Loucy (cell line): Measurements from ENCODE around the gene ETS2.

Experiments used
- EZH2phosphoT487 ChIP-seq: fragments of 200-600 bp; IDR thresholded peaks from 2 replicates; pipeline ENCODE4 v1.6.1; 2018; ENCODE audit warnings: antibody characterized with exemption, mild to moderate bottlenecking, moderate library complexity, borderline replicate concordance
- TF ChIP-seq, protein P1 (sequence below): fragments of 200-600 bp; sonication (generic); conservative IDR thresholded peaks from 2 replicates; pipeline ENCODE4 v1.5.1; 2014; ENCODE audit warnings: mild to moderate bottlenecking, antibody characterized with exemption, low read length

DNA sequence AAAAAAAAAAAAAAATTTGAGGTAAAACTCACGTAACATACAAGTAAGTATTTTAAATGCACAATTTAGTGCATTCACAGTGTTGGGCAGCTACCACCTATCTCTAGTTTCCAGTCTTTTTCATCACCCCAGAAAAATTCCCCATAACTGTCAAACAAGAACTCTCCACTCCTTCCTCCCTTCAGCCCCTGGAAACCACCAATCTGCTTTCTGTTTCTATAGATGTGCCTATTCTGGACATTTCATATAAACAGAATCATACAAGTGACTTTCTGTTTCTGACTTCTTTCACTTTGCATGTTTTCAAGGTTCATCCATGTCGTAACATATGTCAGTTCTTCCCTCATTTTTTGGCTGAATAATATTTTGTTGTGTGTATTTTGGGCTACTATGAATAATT lies 24.9 kb upstream of the ETS2 start:
- TF ChIP-seq, protein P1, sequence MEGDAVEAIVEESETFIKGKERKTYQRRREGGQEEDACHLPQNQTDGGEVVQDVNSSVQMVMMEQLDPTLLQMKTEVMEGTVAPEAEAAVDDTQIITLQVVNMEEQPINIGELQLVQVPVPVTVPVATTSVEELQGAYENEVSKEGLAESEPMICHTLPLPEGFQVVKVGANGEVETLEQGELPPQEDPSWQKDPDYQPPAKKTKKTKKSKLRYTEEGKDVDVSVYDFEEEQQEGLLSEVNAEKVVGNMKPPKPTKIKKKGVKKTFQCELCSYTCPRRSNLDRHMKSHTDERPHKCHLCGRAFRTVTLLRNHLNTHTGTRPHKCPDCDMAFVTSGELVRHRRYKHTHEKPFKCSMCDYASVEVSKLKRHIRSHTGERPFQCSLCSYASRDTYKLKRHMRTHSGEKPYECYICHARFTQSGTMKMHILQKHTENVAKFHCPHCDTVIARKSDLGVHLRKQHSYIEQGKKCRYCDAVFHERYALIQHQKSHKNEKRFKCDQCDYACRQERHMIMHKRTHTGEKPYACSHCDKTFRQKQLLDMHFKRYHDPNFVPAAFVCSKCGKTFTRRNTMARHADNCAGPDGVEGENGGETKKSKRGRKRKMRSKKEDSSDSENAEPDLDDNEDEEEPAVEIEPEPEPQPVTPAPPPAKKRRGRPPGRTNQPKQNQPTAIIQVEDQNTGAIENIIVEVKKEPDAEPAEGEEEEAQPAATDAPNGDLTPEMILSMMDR = no peak
- TF ChIP-seq EZH2phosphoT487 = no peak
